Keratinocyte (primary cell): ENCODE results near the gene KNCN. TPM values are rescaled to one million over a fixed set of nuclear protein-coding genes. Genes with fewer than 3 reads are reported as not detected.

ENCODE experiments used
- DNase-seq: peaks from one replicate; pipeline ENCODE4 v3.0.0-alpha.2; 2011; ENCODE audit warnings: low read depth, missing footprints, low spot score
- FAIRE-seq: peaks from 2 replicates; lab custom pipeline; 2011; peaks lifted over from hg19 to GRCh38; lab: Jason Lieb, UNC
- H2AFZ ChIP-seq: 2 replicates; pipeline ENCODE4 v1.6.0; 2012; ENCODE audit warnings: low read length, control low read depth, inconsistent platforms; ENCODE audit not compliant: control insufficient read depth
- H3K27ac ChIP-seq: 2 replicates; pipeline ENCODE4 v1.5.1; 2011; ENCODE audit warnings: low read length; ENCODE audit not compliant: control insufficient read depth, insufficient read depth
- H3K27me3 ChIP-seq: 3 replicates; pipeline ENCODE4 v1.6.0; 2011; ENCODE audit warnings: low read length; ENCODE audit not compliant: control insufficient read depth, insufficient read depth; ENCODE audit errors: extremely low read depth
- H3K36me3 ChIP-seq, 2 experiments: 2 replicates in 1 of 2; 3 replicates in 1 of 2; pipeline ENCODE4 v1.5.1; 2011; ENCODE audit warnings: low read length in 2 of 2, mild to moderate bottlenecking in 1 of 2; ENCODE audit not compliant: control insufficient read depth in 2 of 2, insufficient read depth in 2 of 2; ENCODE audit errors: extremely low read depth in 1 of 2
- H3K4me1 ChIP-seq: 3 replicates; pipeline ENCODE4 v1.5.1; 2011; ENCODE audit warnings: low read length; ENCODE audit not compliant: control insufficient read depth, insufficient read depth; ENCODE audit errors: extremely low read depth
- H3K4me2 ChIP-seq: 3 replicates; pipeline ENCODE4 v1.6.0; 2011; ENCODE audit warnings: low read depth, low read length; ENCODE audit not compliant: control insufficient read depth, insufficient read depth; ENCODE audit errors: extremely low read depth
- H3K4me3 ChIP-seq, 3 experiments: fragments of 200-600 bp in 1 of 3; sonication (generic) in 1 of 3; 2 replicates in 2 of 3; 3 replicates in 1 of 3; pipeline ENCODE4 v1.5.1; 2011 to 2016; ENCODE audit warnings: low read length in 3 of 3, mild to moderate bottlenecking in 3 of 3, control low read depth in 2 of 3, inconsistent platforms in 1 of 3, low read depth in 1 of 3, mixed read lengths in 1 of 3, mixed run types in 1 of 3, moderate library complexity in 1 of 3; ENCODE audit not compliant: control insufficient read depth in 2 of 3, insufficient read depth in 2 of 3; ENCODE audit errors: extremely low read depth in 1 of 3
- H3K79me2 ChIP-seq: 2 replicates; pipeline ENCODE4 v1.6.0; 2012; ENCODE audit warnings: low read length; ENCODE audit not compliant: control insufficient read depth, insufficient read depth
- H3K9ac ChIP-seq: 3 replicates; pipeline ENCODE4 v1.6.0; 2011; ENCODE audit warnings: low read length; ENCODE audit not compliant: control insufficient read depth, insufficient read depth; ENCODE audit errors: extremely low read depth
- H3K9me1 ChIP-seq: 3 replicates; pipeline ENCODE4 v1.6.0; 2011; ENCODE audit warnings: low read length; ENCODE audit not compliant: control insufficient read depth, insufficient read depth; ENCODE audit errors: extremely low read depth
- H3K9me3 ChIP-seq: 2 replicates; pipeline ENCODE4 v1.5.1; 2012; ENCODE audit warnings: low read depth, low read length; ENCODE audit not compliant: control insufficient read depth
- H4K20me1 ChIP-seq: 3 replicates; pipeline ENCODE4 v1.6.0; 2011; ENCODE audit warnings: low read length; ENCODE audit not compliant: control insufficient read depth, insufficient read depth; ENCODE audit errors: extremely low read depth
- CTCF ChIP-seq, 3 experiments: IDR thresholded peaks in 1 of 3; conservative IDR thresholded peaks in 1 of 3; optimal IDR thresholded peaks in 1 of 3; 2 replicates in 2 of 3; 3 replicates in 1 of 3; pipeline versions ENCODE3 to v1.5.1; 2011; ENCODE audit warnings: low read length in 3 of 3, mild to moderate bottlenecking in 3 of 3, moderate library complexity in 2 of 3, control low read depth in 1 of 3, inconsistent platforms in 1 of 3; ENCODE audit not compliant: insufficient read depth in 2 of 3; ENCODE audit errors: extremely low read depth in 1 of 3
- EZH2 ChIP-seq: IDR thresholded peaks from one replicate; pipeline ENCODE4 v1.6.1; 2012; ENCODE audit warnings: inconsistent platforms, mild to moderate bottlenecking, low read length, moderate library complexity
- dilution Hi-C: fragments of 300-500 bp; cut with MboI; formaldehyde crosslinking; loops from one replicate; pipeline ENCODE4 v1.7.0; 2020; ENCODE audit warnings: low sequenced_read_pairs; ENCODE audit not compliant: extremely low pct_ligation_motif_present
- polyA plus RNA-seq, 5 experiments: library from polyadenylated mRNA; depleted of rRNA in 3 of 5; stranded (reverse) in 3 of 5; stranded (forward) in 1 of 5; unstranded in 1 of 5; fragments of >200 nt; gene quantifications; 1 replicate in 1 of 5; 2 replicates in 3 of 5; 3 replicates in 1 of 5; pipeline versions ENCODE4 v1.2.1 to v1.2.3, GENCODE V29; 2011 to 2012; ENCODE audit warnings: missing spikeins in 2 of 5, low read depth in 1 of 5, low replicate concordance in 1 of 5

KNCN gene
- polyA plus RNA-seq, 1 donor (not counting 4 experiments of a cell fraction or from before 2014, with no cell fraction given), result not detected

DNA sequence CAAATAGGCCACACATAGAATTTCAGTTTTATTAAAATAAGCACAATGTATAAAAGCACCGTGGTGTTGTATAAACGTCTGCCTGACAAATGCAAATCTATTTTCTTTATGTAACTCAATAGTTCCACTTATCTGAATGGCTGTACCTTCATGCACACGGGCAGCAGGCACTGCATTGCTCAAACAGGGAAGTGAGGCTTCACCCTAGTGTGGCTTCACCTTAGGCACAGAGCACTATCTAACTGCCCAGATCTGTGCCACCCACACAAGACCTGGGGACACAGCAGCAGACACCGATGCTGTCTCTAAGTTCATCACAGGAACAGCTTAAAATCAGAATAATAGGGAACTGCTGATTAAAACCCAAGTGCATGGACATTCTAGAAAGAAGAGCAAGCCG lies 6.0 kb upstream of the KNCN start:
- no peak overlapping the region for H3K4me2 ChIP-seq
- H3K9me1 ChIP-seq, result no peaks in the 10 kb centered on the region
- H3K27me3 ChIP-seq, result no peaks in the 10 kb centered on the region
- TF ChIP-seq CTCF (optimal IDR thresholded peaks at IDR 0.05 in 1 of 3, IDR thresholded peaks at IDR 0.05 in 1 of 3, conservative IDR thresholded peaks at IDR 0.05 in 1 of 3; ENCODE audit: extremely low read depth in 1 of 3, insufficient read depth in 2 of 3, low read length in 3 of 3) (no peak), EZH2 (no peak)
- H3K79me2 ChIP-seq, result no peaks in the 10 kb centered on the region
- no peak for FAIRE-seq
- no peaks in the 10 kb centered on the region for H3K9me3 ChIP-seq
- dilution Hi-C loops, result no loop called here
- H3K27ac ChIP-seq, result no peak overlapping the region
- H2AFZ ChIP-seq, result no peak overlapping the region
- no peaks in the 10 kb centered on the region for H4K20me1 ChIP-seq
- H3K36me3 ChIP-seq, result peaks cover 12 to 28% of the 10 kb centered on the region in 2 experiments
- no peak overlapping the region for H3K4me3 ChIP-seq
- no peak for DNase-seq
- H3K4me1 ChIP-seq, result peaks cover 16% of the 10 kb centered on the region
- no peak overlapping the region for H3K9ac ChIP-seq

DNA sequence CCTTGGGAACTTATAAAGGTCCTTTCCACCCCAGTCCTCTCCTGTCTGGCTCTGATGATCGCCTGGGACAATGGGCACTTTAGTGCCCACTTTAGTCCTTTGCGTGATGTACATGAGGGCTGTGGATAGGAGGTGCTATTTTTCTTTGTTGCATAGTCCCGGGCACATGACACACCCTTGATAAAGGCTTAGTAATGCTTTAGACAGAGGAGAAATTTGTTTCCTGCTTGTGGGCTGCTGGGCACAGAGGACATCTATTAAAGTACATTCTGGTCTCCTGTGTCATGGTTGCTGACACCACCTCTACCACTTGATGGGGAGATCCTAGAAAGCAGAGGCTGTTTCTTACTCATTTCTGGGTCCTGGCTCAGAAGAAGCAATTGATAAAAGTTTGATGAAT lies 5.4 kb upstream of the KNCN start:
- dilution Hi-C loops, result no loop called here
- no peaks in the 10 kb centered on the region for H3K79me2 ChIP-seq
- FAIRE-seq, result peak; percentile 90

More for the DNA sequence above, 5.4 kb upstream of the KNCN start:
- TF ChIP-seq CTCF (optimal IDR thresholded peaks at IDR 0.05 in 1 of 3, IDR thresholded peaks at IDR 0.05 in 1 of 3, conservative IDR thresholded peaks at IDR 0.05 in 1 of 3; ENCODE audit: extremely low read depth in 1 of 3, insufficient read depth in 2 of 3, low read length in 3 of 3) (peak; percentile 9 to 45 (median 43)), EZH2 (no peak)
- peak; percentile 70 for DNase-seq
- Histone ChIP-seq H3K9me3 (no peaks in the 10 kb centered on the region), H3K27me3 (no peaks in the 10 kb centered on the region), H4K20me1 (no peaks in the 10 kb centered on the region), H3K9ac (peak overlapping the region; percentile 13), H3K27ac (peak overlapping the region; percentile 46), H3K36me3 (peaks cover 11 to 26% of the 10 kb centered on the region in 2 experiments), H3K4me2 (no peak overlapping the region), H3K4me1 (peaks cover 16% of the 10 kb centered on the region), H2AFZ (no peak overlapping the region), H3K9me1 (no peaks in the 10 kb centered on the region), H3K4me3 (no peak overlapping the region)
